Stimulated activated CD4-positive, alpha-beta T cell treated with anti-CD3 and anti-CD28 coated beads, Interleukin-4, amount 100 ng/mL, for 1 hour (primary cell): Measurements from ENCODE around the gene SMYD3.

Experiments used
- DNase-seq: peaks from one replicate; pipeline ENCODE4 v3.0.0-alpha.2; 2020

The SMYD3 gene

DNA sequence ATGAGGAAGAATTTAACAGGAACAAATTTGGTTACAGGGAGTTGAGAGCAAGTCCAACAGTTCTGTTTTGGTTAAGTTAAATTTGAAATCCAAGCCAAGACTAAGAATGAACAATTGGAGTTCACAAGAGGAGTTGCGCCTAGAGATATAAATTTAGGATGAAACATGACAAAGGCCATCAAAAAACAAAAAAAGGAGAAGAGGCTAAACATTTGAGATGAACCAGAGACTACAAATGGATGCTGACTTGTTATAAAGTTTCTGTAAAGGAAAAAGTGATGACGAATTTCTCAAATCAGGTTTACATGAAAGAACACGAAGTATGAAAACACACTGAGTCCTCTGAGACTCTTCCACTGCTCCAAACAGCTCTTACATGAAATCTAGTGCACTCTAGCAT lies 575.6 kb downstream of the SMYD3 start:
- DNase-seq: no peak

DNA sequence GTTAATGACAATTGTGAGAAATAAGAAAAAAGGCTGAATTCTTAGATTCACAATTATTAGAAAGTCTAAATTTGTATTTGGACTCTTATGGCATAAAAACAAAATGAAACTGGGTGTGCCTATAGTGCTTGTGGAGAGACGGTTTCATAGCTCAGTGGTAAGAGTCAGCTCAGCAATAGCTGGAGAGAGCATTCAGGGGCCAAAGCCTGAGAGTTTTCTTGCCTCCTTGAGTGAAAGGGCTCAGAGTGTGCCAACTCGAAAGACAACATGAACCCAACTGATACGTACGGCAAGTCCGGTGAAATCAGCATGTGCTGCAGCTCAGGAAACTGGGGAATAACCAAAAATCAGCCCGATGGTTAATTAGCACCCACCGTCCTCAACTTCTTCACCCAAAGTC lies 577.9 kb downstream of the SMYD3 start:
- no peak for DNase-seq

DNA sequence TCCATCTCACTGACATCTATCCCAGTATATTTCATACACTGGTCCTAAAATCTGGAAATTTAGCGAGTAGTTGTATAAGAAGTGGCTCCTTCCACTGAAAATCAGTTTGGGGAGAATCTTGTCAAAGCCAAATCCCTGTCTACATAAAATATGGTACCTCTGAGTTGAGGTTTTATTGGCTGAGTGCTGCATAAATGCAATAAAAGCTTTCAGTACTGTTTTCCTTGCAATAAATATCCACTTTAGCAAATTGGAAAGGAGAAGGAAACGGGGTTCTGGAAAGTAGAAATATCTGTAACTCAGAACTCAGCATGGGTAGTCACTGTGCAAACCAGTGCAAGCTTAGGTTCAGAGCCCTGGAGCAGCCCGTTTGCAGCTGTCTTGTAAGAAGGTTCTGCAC lies 580.2 kb downstream of the SMYD3 start:
- DNase-seq: no peak

DNA sequence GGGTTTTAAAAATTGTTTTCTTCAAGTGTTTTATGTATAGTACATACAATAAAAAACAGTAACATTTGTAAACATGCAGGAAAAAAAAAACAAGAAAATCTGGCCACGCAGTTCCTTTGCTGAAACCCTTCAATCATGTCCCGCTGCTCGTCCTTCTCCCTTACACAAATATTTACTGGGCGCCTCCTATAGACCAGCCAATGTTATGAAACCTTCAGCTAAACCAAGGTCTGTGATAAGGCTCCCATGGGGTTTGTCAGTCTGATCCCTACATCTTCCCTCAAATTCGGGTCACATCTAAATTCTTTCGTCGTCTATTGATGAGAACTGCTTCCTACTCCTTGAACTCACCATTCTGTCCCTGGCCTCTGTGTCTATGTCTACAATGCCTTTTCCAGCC lies 583.9 kb downstream of the SMYD3 start:
- no peak for DNase-seq

DNA sequence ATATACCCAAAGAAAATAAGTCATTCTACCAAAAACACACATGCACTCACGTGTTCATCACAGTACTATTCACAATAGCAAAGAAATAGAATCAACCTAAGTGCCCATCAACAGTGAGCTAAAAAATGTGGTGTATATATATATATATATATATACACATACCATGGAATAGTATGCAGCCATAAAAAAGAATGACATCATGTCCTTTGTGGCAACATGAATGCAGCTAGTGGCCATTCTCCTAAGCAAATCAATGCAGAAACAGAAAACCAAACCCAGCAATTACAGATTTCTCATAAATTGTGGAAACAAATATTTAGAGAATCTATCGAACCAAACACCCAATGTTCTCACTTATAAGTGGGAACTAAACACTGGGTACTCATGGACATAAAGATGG lies 585.7 kb downstream of the SMYD3 start:
- no peak for DNase-seq

DNA sequence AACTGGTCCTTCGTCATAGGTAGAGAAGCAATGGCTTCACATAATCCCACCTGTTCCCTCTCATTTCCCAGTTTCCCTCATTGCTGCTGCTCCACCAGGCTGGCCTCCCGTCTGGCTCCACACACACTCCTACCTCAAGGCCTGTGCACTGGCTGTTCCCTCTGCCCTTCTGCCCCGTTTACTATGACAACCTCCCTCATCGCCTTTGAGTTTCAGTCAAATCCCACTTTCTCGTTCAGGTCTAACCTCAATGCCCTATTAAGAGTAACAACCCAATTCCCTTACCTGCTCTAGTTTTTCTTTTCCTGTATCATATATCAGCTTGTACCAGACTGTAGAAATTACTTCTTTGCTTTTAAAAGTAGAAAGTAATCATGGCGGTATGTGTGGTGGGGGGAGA lies 589.7 kb downstream of the SMYD3 start:
- DNase-seq: no peak

DNA sequence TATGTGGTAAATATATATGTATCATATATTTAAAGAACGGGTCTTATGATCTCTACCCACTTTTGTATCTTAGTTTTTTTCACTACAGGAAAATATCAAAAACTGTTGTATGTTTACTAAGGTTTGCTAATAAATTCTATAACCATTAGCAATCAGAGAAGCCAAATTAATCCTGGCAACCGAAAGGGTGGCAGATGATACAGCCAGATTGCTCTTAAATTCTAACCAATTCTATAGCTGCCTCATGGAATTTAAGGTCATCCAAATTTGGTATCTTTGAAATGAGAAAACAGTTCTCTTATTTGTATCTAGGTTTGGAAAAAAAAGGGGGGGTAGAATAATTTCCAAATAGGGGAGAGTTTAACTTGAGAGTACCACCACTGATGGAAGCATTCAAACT lies 591.2 kb downstream of the SMYD3 start:
- no peak for DNase-seq

DNA sequence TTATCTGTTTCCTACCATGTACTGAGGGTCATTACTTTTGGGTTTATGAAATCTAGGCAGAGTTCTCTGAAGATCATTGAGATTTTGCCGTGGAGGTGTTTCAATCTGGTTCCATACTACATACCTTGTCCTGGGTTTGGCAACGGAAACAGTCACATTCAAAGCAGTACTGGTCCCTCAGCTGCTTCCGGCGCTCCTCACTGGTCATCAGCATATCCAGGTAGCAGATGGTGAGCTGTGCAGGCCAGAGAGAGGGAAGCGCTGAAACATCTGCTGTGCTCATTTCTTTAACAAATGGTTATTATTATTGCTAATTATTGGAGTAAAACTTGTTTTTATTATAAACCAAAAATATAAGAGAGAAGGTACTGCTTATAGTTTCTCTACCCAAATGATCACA lies 591.7 kb downstream of the SMYD3 start:
- no peak for DNase-seq

DNA sequence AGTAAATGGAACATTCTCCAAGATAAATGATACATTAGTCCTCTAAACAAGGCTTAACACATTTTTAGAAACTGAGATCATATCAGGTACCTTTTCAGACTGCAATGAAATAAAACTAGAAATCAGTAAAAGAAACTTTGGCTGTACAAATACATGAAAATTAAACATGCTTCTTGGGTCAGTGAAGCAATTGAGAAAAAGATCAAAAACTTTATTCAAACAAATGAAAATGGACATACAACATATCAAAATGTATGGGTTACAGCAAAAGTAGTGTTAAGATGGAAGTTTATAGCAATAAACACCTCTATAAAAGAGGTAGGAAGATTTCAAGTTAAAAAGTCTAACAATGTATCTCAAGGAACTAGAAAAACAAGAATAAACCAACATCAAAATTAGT lies 598.5 kb downstream of the SMYD3 start:
- no peak for DNase-seq

DNA sequence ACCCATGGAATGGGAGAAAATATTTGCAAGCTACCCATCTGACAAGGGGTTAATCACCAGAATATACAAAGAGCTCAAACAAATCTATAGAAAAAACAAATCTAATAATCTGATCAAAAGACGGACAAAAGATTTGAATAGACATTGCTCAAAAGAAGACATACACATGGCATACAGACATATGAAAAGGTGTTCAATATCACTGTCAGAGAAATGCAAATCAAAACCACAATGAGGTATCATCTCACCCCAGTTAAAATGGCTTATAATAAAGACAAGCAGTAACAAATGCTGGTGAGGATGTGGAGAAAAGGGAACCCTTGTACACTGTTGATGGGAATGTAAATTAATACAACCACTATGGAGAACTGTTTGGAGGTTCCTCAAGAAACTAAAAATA lies 600.9 kb downstream of the SMYD3 start:
- DNase-seq: no peak

DNA sequence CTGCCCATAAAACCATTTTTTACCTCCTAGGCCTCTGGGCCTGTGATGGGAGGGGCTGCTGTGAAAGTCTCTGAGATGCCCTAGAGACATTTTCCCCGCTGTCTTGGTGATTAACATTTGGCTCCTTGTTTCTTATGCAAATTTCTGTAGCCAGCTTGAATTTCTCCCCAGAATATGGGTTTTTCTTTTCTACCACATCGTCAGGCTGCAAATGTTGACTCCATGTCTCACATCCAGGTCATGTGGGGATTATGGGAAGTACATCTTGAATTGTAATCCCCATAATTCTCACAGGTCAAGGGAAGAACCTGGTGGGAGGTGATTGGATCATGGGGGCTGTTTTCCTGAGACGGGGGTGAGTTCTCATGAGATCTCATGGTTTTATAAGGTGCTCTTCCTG lies 603.2 kb downstream of the SMYD3 start:
- DNase-seq: no peak

DNA sequence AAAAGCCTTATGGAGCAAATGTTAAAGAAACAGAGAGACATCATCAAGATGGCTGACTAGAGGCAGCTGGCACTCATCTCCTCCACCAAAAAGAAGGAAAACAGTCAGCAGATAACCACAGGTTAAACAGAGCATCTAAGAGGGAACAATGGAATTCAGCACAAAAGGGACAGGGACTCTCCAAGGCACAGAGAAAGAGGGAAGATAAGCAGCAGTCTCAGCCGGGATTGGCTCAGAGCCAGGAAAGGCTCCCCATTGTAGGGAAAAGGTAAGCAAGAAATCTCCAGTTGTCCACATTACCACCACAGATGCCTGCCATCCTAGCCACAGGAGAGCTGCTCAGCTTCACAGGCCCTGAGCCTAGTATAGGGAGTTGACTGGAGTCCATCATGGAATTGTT lies 605.5 kb downstream of the SMYD3 start:
- DNase-seq: no peak

DNA sequence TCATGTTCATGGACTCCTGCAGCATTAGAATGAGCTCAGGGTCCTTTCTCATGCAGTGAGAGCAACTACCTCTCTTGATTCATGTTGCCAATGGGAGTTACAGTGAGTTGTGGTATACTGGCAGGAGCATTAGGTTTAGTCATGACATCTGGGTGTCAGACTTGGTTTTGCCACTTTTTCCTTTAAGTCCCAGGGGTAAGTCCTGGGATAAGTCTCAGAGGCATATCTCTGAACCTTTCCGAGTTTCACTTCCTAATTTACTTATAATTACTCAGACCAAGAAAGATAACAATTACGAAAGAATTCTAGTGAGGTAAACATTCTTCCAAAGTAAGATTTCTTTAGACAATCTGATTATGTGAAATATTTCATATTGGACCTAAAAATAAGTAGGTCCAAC lies 606.0 kb downstream of the SMYD3 start:
- no peak for DNase-seq

DNA sequence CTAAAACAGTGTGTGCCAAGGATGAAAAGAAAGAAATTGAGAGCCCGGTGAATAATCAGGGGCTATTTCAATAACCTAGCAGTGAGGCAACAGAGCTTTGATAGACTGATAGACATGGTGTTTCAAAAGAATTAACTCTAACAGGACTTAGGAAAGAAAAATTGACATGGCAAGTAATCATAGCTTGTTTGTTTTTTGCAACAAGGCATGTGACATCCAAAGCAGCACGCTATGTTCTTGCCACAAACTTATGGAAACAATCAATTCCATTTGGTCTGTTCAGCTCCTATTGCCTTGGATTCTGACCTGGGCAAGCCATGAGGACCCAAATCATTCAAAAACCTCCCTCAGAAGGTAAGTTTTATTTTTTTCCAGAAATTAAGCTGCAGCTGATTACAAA lies 608.5 kb downstream of the SMYD3 start:
- no peak for DNase-seq

DNA sequence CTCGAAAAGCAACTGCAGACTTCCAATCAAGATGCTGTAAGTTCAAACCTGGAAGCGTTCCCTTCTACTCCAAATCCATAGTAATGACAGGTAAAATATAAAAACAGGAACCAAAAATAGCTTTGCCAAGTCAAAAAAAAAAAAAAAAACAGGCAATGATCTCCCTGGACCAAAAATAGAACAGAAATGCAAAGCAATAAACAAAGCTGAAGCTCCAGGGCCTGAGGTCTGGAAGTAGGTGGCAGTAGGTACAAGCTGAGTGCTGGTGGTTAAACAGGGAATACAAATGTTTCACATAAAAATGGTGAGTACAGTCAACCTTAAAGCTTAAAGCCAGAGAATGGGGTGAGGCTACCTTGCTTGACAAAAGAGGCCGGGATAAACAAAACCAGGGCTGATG lies 610.8 kb downstream of the SMYD3 start:
- DNase-seq: no peak

DNA sequence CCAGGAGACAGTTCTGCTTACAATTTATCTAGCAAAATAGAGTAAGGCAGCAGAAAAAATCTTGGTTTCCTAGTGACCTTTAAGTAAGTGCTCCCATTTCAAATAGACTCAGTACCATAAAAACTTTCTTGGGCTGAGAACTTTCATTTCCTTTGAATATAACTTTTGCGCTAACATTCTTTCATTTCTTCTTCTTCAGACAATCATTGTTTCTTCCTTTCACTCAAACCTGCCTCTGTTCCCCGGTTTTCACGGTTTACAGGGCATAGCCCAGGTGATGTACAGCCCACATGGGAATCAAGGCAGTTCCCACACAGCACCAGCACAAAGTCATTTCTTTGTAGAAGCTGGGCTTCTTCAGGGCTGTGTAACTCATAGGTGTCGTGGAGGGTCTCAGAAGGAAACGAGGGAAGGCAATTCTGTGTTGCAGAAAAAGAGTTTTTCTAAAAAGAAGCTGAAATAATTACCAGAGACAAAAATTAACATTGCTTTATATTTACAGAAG lies 611.6 kb downstream of the SMYD3 start:
- DNase-seq: no peak

DNA sequence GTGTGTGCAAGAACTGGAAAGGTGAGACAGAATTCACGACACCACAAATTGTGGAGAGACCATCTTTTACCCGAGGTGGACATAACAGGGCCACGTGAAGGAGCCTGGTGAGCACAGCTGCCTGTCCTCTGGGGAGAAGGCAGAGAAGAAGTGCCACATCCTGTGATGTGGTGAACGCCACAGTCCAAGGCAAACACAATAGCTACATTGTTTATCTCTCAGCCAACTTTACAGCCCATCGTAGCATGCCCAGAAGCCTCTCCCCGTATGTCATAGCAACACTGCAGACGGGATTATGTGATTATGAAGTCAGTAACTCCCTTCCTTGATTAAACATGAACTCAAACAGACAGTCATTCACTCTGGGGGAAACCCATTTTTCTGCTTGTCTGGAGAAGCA lies 612.2 kb downstream of the SMYD3 start:
- DNase-seq: no peak

DNA sequence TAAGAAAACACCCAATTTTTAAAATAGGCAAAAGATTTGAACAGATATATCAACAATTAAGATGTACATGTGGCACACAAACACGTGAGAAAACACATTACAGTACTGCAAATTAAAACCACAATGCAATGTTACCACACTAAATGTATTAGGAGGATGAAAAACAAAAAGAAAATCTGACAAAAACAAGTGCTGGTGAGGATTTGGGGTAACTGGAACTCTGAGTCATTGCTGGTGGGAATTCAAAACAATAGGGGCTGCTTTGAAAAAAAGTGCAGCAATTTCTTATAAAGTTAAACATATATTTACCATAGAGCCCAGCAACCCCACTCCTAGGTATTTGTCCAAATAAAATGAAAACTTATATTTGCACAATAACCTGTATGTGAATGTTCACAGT lies 614.1 kb downstream of the SMYD3 start:
- DNase-seq: no peak

DNA sequence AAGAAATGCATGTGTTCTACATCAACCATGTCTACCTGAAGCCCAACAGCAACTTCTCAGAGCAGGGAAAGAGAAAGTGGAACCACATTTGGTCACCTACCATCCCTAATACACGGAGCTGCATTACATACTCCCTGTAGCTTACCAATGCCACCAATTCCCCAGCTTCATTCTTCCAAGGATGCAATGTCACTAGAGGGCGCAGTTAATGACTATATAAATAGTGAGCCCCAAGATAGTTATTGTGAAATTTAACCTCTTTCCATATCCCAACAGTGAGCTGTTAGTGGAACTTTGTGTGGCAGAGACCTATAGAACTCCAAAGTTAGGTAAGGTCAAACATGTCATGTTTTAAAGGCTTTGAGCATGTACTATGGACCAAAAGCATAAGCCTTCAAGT lies 618.3 kb downstream of the SMYD3 start:
- DNase-seq: no peak

DNA sequence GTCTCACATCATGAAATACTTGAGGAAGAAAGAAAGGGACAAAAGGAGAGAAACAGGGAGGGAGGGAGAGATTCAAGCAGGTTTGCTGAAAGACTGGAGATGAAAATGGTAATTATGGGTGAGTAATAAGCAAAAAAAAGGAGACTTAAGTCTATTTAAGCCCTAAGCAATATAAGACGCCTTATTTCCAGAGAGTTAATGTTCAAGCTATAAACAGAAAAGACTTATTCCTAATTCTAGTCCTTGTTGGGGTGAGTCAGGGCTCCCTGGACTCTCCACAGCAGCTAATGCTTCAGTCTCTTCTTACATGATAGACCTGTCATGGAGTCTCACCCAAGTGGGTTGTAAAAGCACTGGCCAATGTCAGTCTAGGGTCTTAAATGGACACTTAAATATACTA lies 619.2 kb downstream of the SMYD3 start:
- no peak for DNase-seq

DNA sequence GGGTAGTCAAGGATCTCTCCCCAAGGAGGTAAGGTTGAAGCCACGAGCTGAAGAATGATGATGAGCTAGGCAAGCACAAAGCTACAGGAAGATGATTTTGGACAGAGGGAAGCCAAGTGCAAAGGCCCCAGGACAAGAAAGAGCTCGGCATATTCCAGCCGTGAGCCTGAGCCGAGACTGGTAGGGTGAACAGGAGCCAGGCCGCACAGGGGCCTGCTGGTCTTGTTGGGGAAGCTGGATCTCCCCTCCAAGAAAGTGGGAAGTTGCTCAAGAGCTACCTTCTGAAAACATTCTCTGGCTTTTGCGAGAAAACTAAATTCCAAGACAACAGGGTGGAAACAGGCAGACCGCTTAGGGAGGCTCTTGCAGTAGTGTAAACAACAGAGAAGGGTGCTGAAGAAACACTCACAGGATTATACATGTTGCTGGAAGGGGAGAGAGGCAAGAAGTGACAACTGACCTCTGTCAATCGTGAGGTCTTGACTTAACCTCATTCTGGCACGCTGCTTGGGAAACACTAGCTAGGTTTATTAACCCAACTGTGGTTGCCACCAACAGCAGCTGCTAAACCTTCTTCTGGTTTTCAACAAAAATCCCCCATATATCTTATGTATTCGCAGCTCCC lies 625.2 kb downstream of the SMYD3 start:
- no peak for DNase-seq

DNA sequence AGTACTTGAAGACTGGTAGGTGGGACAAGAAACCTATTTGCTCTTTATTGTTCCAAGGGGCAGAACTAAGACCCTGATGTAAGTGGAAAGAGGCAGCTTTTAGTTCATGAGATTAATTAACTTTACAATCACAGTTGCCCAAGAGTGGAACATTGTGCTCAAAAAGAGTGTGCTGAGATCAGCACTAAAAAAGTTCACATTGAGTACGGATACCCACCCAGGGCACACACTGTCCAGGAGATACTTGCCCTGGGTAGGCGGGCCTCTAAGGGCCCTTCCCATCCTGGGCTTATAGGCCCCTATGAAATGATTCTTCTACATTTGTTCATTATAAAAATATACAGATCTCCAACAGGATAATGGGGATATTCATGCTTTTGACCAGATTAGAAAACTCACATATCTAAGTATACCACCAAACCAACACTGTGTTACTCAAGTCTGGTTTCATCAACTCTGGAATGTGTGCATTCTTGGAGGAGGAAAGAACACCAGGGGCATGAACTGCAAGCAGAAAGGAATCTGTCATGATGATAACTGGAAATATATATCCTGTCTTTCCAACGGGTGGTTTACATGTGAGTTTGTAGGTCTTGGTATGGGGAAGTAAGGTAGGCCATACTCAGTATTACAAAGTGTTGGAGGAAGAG lies 626.2 kb downstream of the SMYD3 start:
- DNase-seq: no peak

DNA sequence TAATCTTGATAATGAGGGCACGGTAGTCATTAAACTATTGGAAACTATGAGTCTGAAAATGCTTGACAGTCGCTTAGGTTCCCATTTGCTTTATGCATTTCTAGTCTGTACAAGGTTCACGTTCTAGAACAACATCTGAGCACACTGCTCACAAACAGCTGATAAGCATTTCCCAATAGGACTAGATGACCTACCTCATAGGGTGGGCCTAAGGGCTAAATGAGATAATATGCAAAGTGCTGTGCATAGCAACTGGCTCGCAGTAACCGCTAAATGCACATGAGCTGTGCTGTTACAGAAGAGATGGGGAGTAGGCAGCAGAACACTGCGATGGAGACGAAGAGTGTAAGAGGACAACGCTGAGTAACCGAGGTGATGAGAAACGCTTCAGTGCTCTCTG lies 628.0 kb downstream of the SMYD3 start:
- no peak for DNase-seq

DNA sequence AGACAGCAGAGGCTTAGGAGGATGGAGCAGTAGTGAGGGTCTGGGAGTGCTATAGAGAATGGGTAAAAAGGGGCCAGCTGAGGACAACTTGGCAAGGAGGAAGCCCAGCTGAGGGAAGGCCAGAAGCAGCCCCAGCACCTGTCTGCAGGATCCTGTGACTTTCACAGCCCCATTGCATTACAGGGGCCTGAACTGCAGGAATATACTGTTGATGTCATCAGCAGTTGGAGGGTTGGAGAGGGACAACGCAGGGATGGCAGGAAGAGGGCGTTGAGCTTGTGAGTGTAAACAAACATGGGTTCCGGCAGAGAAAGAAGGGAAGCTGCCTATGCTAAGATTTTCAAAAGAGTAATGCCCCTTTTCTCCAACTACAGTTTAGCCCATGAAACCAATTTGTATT lies 628.5 kb downstream of the SMYD3 start:
- no peak for DNase-seq

DNA sequence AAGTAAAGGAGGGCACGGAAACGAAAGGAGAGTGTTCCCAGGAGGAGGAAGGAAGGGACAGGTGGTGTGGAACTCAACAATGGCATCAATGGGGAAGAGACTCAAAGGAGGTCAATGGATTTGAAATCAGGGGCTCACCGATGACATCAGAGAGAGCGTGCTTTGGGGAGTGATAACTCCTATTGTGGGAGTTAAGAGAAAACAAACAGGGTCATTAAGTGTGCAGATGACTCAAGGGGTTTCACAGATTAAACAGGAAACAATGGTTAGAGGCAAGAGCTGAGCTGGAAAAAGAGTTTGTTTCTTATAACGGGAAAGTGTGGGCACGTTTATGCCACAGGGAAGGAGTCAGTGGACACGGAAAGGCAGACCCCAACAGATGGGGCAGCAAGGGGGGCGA lies 629.1 kb downstream of the SMYD3 start:
- no peak for DNase-seq
